Spleen (tissue), 7 donors: ENCODE measurements around the gene WDFY4.

Source experiments
- POLR2A ChIP-seq, 3 donors: fragments of 450-650 bp; IDR thresholded peaks; one replicate each; pipeline ENCODE4 v1.5.1; 2017; ENCODE audit warnings: antibody characterized with exemption in 3 of 3, mild to moderate bottlenecking in 1 of 3
- TF ChIP-seq, protein P1 (sequence below), 11 experiments: fragments of 200-600 bp in 7 of 11; fragments of 450-650 bp in 4 of 11; sonication (generic) in 4 of 11; IDR thresholded peaks in 8 of 11; conservative IDR thresholded peaks in 3 of 11; 1 replicate in 7 of 11; 2 replicates in 4 of 11; pipeline versions ENCODE4 v1.4.0 to v1.8.0; 2016 to 2021; ENCODE audit warnings: antibody characterized with exemption in 11 of 11, inconsistent platforms in 4 of 11, mild to moderate bottlenecking in 1 of 11
- donor health status: DM: no; HTN: no; CAD: no; lungs with moderate emphysema.
- donor health status: DM: no; HTN: no; CAD: no.
- donor health status: DM: no; HTN: no; CAD: no.

- no peak for TF ChIP-seq POLR2A (IDR thresholded peaks at IDR 0.05)
- TF ChIP-seq, protein P1, sequence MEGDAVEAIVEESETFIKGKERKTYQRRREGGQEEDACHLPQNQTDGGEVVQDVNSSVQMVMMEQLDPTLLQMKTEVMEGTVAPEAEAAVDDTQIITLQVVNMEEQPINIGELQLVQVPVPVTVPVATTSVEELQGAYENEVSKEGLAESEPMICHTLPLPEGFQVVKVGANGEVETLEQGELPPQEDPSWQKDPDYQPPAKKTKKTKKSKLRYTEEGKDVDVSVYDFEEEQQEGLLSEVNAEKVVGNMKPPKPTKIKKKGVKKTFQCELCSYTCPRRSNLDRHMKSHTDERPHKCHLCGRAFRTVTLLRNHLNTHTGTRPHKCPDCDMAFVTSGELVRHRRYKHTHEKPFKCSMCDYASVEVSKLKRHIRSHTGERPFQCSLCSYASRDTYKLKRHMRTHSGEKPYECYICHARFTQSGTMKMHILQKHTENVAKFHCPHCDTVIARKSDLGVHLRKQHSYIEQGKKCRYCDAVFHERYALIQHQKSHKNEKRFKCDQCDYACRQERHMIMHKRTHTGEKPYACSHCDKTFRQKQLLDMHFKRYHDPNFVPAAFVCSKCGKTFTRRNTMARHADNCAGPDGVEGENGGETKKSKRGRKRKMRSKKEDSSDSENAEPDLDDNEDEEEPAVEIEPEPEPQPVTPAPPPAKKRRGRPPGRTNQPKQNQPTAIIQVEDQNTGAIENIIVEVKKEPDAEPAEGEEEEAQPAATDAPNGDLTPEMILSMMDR (IDR thresholded peaks at IDR 0.05 in 8 of 11, conservative IDR thresholded peaks at IDR 0.05 in 3 of 11) = no peak
Observed at GRCh38 chr10:48923748-48924147, 239.1 kb downstream of the WDFY4 start.
